Forelimb muscle (tissue), 1 donor: ENCODE results near the gene DDX19B. TPM values are rescaled to one million over a fixed set of nuclear protein-coding genes. Genes with fewer than 3 reads are reported as not detected.
"Not testable (repeated sequence)": the region's sequence is repeated elsewhere in the genome, so short reads cannot be mapped to it uniquely, and the experiment has no call there.

Experiments
- DNase-seq: peaks from one replicate; pipeline ENCODE4 v3.0.0-alpha.2; 2013; ENCODE audit warnings: low read depth
- polyA plus RNA-seq: library from polyadenylated mRNA; unstranded; fragments of 120-200 nt; gene quantifications from one replicate; pipeline ENCODE4 v1.2.1, GENCODE V29; 2013; ENCODE audit not compliant: insufficient read length

DDX19B gene
- polyA plus RNA-seq, 1 donor: 19.9 TPM

- DNase-seq: not testable (repeated sequence)
These were observed 11.5 kb upstream of the DDX19B start for GRCh38 chr16:70287304-70287971.

- peak; percentile 99 for DNase-seq
These were observed 9.5 kb upstream of the DDX19B start, which contains the start of gene AARS1 for GRCh38 chr16:70289229-70290094. AARS1 (minus strand) TSS chr16:70289506; CDS start chr16:70282763, 6,743 bp downstream.

- DNase-seq: no peak
These were observed 8.0 kb upstream of the DDX19B start for GRCh38 chr16:70290949-70291519.

GRCh38 chr16:70292148-70292547 lies 6.8 kb upstream of the DDX19B start:
- DNase-seq: not testable (repeated sequence)

- no peak for DNase-seq
These were observed 4.5 kb upstream of the DDX19B start for GRCh38 chr16:70294385-70295025.

GRCh38 chr16:70295634-70296033 lies 3.4 kb upstream of the DDX19B start:
- DNase-seq: no peak

- DNase-seq: no peak
These were observed 2.1 kb downstream of the DDX19B start for GRCh38 chr16:70301121-70301520.

GRCh38 chr16:70302745-70303144 lies 3.8 kb downstream of the DDX19B start:
- no peak for DNase-seq

- no peak for DNase-seq
These were observed 6.0 kb downstream of the DDX19B start for GRCh38 chr16:70304892-70305448.

- DNase-seq: no peak
These were observed 7.9 kb downstream of the DDX19B start for GRCh38 chr16:70306880-70307279.

- not testable (repeated sequence) for DNase-seq
These were observed 8.7 kb downstream of the DDX19B start for GRCh38 chr16:70307726-70308125.

GRCh38 chr16:70320121-70320520 lies 21.1 kb downstream of the DDX19B start:
- DNase-seq: no peak

GRCh38 chr16:70324998-70325747 lies 26.2 kb downstream of the DDX19B start:
- DNase-seq: no peak

- DNase-seq: no peak
These were observed 32.1 kb downstream of the DDX19B start for GRCh38 chr16:70331091-70331490.

GRCh38 chr16:70331588-70332358 lies 32.8 kb downstream of the DDX19B start:
- DNase-seq: no peak

GRCh38 chr16:70332728-70333127 lies 33.7 kb downstream of the DDX19B start:
- DNase-seq: not testable (repeated sequence)

- DNase-seq: no peak
These were observed 38.8 kb downstream of the DDX19B start for GRCh38 chr16:70337814-70338213.

- DNase-seq: no peak
These were observed 42.6 kb downstream of the DDX19B start for GRCh38 chr16:70341600-70341999.

- no peak for DNase-seq
These were observed 43.0 kb downstream of the DDX19B start for GRCh38 chr16:70342016-70342415.

GRCh38 chr16:70345840-70346239 lies 46.9 kb downstream of the DDX19B start:
- DNase-seq: no peak
